ENCODE results near the gene NRK.

The NRK gene

GRCh38 chrX:105865709-105866108 lies 43.4 kb downstream of the NRK start:
- DNase-seq (ENCODE audit: low read depth), result peak; percentile 9
- no peak overlapping the region for H3K4me3 ChIP-seq (ENCODE audit: low read length)
- TF ChIP-seq, protein P1, sequence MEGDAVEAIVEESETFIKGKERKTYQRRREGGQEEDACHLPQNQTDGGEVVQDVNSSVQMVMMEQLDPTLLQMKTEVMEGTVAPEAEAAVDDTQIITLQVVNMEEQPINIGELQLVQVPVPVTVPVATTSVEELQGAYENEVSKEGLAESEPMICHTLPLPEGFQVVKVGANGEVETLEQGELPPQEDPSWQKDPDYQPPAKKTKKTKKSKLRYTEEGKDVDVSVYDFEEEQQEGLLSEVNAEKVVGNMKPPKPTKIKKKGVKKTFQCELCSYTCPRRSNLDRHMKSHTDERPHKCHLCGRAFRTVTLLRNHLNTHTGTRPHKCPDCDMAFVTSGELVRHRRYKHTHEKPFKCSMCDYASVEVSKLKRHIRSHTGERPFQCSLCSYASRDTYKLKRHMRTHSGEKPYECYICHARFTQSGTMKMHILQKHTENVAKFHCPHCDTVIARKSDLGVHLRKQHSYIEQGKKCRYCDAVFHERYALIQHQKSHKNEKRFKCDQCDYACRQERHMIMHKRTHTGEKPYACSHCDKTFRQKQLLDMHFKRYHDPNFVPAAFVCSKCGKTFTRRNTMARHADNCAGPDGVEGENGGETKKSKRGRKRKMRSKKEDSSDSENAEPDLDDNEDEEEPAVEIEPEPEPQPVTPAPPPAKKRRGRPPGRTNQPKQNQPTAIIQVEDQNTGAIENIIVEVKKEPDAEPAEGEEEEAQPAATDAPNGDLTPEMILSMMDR (IDR thresholded peaks at IDR 0.05; ENCODE audit: insufficient read depth, low read depth, low read length, missing control alignments), result no peak

GRCh38 chrX:105869701-105870100 lies 47.4 kb downstream of the NRK start:
- no peak overlapping the region for H3K4me3 ChIP-seq (ENCODE audit: low read length)
- DNase-seq (ENCODE audit: low read depth), result peak; percentile 10
- TF ChIP-seq, protein P1 (IDR thresholded peaks at IDR 0.05; ENCODE audit: insufficient read depth, low read depth, low read length, missing control alignments), result no peak

DNA sequence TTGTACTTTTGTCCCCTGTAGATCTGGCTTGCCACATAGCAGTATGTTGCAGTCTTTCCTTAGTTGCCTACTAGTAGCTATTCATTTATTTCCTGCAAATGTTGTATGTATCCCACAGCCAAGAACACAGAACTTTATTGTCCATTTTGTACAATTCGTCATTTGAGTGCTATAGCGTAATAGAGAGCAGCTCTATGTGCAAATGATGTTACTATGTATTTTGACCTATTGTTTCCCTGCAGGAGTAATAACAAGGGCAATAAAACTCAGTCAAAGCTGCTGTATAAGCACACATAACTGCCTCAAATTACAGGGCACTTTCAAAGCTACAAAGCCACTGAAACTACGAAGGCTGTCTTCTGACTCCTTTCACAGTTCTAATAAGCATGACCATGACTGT lies 48.1 kb downstream of the NRK start:
- no peak overlapping the region for H3K4me3 ChIP-seq (ENCODE audit: low read length)
- TF ChIP-seq, protein P1 (IDR thresholded peaks at IDR 0.05; ENCODE audit: insufficient read depth, low read depth, low read length, missing control alignments), result no peak
- DNase-seq (ENCODE audit: low read depth), result no peak

DNA sequence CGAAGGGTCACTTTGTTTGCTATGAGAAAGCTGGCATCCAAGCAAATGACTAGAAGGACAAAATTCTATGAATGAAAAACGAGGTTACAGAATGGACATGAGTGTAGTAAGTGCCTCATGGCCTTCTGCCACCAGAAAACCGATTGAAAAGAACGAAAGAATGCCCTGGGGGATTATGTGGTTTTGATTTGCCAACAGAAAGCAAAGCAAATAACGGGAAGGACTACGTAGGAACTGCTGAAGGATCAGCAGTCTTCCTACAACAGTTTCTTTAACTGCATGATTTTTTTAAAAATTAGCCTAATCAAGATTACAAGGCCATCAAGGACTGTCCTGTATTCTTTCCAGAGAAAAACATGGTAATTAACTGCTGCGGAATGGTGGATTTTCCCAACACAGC lies 50.6 kb downstream of the NRK start:
- TF ChIP-seq, protein P1 (IDR thresholded peaks at IDR 0.05; ENCODE audit: insufficient read depth, low read depth, low read length, missing control alignments), result no peak
- DNase-seq (ENCODE audit: low read depth), result peak; percentile 14
- no peak overlapping the region for H3K4me3 ChIP-seq (ENCODE audit: low read length)

- H3K4me3 ChIP-seq (ENCODE audit: low read length), result no peak overlapping the region
- TF ChIP-seq, protein P1 (IDR thresholded peaks at IDR 0.05; ENCODE audit: insufficient read depth, low read depth, low read length, missing control alignments), result no peak
- DNase-seq (ENCODE audit: low read depth), result no peak
Measured at GRCh38 chrX:105874790-105875189, 52.5 kb downstream of the NRK start.

DNA sequence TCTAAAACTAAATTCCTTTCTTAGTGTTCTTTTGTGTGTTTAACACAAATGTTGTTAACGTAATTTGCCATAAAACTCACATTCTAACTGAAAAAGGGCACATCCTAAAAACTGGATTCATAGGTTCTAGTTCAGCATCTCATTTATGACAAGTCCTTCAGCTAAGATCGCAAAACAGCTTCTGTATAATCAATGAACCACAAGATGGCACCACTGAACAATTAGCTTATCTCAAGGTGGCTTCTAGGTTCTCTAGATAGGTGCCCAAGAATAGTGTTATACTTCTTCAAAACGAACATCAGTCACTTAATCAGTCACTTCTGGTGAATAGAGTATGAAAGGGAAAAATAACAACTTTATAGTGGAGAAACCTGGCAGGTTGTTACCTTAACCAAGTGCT lies 54.3 kb downstream of the NRK start:
- TF ChIP-seq, protein P1 (IDR thresholded peaks at IDR 0.05; ENCODE audit: insufficient read depth, low read depth, low read length, missing control alignments), result peak; percentile 45
- DNase-seq (ENCODE audit: low read depth), result peak; percentile 39
- no peak overlapping the region for H3K4me3 ChIP-seq (ENCODE audit: low read length)

DNA sequence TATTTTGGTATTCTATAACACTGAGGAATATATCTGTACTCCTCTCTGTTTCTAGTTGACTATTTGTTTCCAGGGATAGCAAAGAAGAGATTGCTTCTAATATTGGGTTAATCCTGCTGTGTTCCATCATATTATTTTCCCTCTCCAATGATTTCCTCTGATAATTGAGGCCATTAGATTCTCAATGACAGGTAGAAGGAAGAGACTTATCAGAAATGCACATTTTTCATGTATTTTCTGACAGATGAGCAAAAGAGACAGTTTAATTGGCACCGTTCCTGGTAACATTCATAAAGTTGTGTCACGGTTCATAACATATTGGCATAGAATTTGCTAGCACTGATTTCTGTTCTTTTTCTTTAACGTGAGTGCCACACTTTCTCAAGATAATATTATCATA lies 58.2 kb downstream of the NRK start:
- no peak for DNase-seq (ENCODE audit: low read depth)
- H3K4me3 ChIP-seq (ENCODE audit: low read length), result no peak overlapping the region
- TF ChIP-seq, protein P1 (IDR thresholded peaks at IDR 0.05; ENCODE audit: insufficient read depth, low read depth, low read length, missing control alignments), result no peak
